ENCODE data around the gene STIL.
"Not testable (repeated sequence)": the region's sequence is repeated elsewhere in the genome, so short reads cannot be mapped to it uniquely, and the experiment has no call there.

The STIL gene

DNA sequence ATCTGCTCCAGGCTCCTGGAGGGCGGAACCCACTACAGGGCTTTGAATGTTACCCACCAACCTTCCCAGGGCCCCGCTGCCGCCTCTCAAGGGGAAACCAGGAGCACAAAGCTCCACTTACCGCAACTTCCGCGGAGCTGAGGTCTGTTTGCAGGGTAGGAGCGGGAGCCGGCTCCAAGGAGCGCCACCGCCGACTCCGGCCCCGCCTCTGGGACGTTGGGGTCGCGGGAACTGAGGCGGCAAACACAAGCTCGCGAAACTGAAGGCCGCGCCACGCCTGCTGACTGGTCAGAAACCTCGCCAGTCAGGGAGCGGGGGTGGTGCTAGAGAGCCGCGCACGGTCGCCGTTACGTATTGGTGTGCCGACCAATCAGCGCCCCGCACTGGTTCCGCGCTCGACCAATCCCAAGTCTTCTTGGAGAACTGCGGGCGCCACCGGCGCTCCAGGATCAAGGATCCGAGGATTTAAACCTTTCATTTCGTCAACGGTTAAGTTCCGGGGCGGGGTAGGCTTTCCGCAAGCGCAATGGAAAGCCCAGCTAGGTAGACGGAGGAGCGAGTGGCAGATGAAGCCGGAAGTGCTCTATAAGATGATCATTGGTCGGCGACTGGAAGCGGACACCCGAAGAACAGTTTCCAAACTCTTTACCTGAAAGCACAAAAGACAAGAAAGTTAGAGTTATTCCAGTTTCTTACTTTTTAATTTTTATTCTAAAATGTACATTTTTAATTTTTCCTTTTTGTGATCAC lies at the start of gene STIL:
Gene STIL, minus strand, starts transcription at position 233 of the 750 bp plus-strand sequence. CDS start 3,828 bp downstream, outside the sequence.
- peak; percentile 87 to 94 (median 88) for DNase-seq (ENCODE audit: low read depth in 3 of 3, low spot score in 1 of 3)

DNA sequence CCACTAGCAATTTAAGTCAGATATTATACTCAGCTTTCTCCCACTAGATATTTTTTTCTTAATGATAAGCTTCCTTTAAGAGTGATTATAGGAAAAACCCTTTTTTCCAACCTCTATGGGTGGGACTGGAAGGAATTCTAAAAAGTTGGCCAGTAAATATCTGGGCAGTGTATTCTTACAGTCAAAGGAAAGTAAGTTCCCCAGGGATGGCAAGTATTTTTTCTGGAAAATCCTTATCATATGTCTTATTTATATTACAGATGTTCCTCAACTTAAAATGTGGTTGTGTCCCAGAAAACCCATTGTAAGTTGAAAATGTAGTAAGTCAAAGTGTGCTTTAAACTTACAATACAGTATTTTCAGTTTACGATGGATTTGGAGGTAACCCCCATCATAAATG lies 48.9 kb upstream of the STIL start:
- no peak for DNase-seq (ENCODE audit: low read depth in 3 of 3, low spot score in 1 of 3)

DNA sequence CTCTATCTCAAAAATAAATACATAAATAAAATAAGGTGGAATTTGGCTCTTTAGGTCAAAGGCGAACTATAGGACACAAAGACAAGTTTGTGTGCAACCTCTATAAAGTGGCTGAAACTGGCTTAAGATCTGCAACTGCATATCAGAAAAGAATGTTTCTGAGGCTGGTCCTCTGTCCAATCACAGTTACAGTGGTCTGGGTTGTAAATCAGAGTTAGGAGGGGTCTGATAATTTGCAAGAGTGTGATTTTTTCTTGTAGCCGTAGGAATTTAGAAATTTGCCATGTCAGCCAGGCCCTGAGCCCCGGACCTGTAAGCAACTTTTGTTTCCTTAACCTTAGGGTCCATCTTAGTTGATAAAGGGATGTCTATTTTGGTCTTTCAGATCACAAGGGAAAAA lies 47.4 kb upstream of the STIL start:
- no peak for DNase-seq (ENCODE audit: low read depth in 3 of 3, low spot score in 1 of 3)

DNA sequence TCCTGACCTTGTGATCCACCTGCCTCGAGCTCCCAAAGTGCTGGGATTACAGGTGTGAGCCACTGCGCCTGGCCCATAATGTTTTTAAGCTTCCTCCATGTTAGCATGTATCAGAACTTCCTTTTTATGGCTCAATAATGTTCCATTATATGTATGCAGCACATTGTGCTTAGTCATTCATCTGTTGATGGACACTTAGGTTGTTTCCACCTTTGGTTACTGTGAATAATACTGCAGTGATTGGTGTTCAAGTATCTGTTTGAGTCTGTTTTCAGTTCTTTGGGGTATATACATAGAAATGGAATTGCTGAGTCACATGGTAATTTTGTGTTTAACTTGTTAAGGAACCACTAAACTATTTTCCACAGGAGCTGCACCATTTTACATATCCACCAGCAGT lies 37.4 kb upstream of the STIL start:
- DNase-seq (ENCODE audit: low read depth in 3 of 3, low spot score in 1 of 3) = no peak

DNA sequence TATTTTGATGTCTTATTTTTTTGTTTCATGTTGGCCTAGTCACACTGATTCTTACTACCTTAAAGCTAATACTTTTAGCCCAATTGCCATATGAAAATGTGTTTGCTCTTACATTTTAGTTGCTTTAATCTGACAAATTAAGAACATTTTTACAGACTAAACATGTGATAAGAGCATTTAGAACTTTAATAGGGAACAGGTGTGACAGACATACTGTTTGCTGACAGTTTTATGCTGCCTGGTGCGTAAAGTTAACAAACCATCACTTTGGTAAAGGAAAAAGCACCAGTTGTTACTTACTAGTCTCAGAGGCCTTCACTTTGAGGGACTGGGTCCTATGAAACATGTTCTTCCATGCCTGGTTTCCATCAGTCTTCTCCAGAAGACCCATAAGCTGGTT lies 34.3 kb upstream of the STIL start:
- no peak for DNase-seq (ENCODE audit: low read depth in 3 of 3, low spot score in 1 of 3)

DNA sequence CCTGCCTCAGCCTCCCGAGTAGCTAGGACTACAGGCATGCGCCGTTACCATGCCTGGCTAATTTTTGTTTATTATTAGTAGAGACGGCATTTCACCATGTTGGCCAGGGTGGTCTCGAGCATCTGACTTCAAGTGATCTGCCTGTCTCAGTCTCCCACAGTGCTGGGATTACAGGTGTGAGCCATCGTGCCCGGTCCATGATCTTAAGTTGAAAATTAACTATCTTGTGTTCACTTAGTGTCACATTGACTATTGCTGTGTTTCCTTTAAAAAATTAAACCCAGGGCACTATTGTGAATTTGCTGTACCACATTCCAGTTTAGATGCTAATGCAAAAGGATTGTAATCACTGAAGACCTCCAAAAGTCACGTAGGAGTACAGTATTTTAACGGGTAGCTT lies 33.8 kb upstream of the STIL start:
- no peak for DNase-seq (ENCODE audit: low read depth in 3 of 3, low spot score in 1 of 3)

DNA sequence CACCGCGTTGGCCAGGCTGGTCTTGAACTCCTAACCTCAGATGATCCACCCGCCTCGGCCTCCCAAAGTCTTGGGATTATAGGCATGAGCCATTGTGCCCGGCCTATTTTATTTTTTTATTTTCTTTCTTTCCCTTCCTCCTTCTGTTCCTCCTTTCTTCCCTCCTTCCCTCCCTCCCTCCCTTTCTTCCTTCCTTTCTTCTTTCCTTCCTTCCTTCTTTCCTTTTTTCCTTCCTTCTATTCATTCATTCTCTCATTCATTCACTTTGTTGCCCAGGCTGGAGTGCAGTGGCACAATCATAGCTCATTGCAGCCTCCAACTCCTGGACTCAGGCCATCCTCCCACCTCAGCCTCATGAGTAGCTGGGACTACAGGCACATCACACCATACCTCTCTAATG lies 33.0 kb upstream of the STIL start:
- DNase-seq (ENCODE audit: low read depth in 3 of 3, low spot score in 1 of 3) = not testable (repeated sequence)

DNA sequence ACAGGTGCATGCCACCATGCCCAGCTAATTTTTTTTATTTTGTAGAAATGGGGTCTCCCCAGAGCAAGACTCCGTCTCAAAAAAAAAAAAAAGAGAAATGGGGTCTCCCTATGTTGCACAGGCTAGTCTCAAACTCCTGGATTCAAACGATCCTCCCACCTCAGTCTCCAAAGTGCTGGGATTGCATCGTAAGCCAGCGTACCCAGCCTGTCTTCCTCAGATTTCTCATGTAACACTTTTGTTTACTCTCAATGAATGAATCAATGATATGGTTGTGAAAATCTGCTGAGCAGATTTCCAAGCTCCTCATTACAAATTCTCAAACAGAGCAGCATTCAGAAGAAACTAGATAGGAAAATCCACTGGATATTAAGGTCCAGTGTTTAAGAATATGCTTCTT lies 26.3 kb upstream of the STIL start:
- no peak for DNase-seq (ENCODE audit: low read depth in 3 of 3, low spot score in 1 of 3)

DNA sequence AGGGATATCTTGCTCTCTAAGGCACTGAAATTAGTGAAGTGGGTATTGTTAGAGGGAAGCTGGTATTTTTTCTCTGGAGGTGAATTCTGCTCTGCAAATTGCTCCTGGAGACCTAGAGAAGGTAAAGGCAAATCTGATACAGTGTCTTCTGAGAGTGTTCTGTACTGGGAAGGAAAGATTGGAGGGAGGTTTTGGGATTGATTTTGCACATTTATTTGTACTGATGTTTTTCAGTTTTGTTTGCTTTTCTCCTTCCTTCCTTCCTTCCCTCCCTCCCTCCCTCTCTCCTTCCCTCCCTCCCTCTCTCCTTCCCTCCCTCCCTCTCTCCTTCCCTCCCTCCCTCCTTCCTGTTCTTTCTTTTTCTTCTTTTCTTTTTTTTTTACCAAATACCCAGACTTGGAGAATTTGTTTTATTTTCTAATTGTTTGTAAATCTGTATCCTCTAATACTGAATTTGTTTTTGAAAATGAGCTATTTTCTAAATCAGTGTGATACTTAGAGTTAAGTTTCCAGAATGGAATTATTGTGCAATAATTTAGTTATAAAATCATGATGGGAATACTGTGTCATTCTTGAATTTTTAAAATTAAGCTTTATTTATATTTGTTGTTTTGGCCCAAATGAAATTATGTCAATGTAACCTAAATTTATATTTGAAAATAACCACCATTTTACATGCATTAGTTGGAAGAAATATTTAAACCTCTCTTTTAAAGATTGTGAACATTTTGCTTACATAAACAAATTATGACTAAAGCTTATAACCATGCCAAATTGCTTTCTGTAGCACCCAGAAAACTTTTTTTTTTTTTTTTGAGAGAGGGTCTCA lies 24.5 kb upstream of the STIL start:
- DNase-seq (ENCODE audit: low read depth in 3 of 3, low spot score in 1 of 3) = no peak

DNA sequence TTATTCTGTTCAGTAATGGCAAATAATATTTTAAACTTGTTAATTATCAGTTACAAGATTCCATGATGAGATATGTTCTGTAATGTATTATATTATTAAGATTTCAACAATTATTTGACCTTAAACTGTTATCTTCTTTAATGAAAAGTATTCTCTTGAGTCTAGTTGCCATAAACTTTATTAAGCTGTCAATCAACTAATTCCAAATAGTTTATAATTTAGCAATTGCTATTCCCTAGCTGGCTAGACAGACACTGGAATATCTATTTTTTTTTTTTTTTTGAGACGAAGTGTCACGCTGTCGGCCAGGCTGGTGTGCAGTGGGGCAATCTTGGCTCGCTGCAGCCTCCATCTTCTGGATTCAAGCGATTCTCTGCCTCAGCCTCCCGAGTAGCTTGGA lies 23.4 kb upstream of the STIL start:
- DNase-seq (ENCODE audit: low read depth in 3 of 3, low spot score in 1 of 3) = no peak

DNA sequence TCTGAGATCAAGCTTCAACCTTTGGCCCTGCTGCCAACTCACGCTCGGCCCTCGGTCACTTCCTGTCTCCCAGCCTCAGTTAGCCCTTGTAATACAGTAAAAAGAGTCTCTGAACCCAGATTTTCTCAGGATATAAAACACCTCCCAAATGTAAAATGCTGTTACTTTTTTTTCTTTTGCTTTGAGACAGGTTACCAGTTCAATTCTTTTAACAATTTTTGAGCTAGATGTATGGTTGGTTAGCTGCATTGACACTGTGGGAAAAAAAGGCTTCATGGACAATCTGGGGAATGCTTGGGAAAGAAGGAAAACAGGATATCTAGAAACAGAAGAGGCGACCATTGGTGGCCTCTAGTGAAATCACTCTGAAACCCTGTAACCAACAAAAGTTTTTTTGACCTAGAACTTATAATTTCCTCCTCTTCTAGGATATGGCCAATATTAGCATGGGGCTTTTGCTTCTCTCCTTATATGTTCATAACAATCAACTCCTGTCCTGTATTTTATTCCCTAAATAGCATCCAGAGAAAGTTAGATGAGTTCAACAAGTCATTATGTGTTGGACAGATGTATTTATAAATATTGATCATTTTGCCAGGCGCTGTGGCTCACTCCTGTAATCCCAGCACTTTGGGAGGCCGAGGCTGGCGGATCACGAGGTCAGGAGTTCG lies 21.0 kb upstream of the STIL start:
- DNase-seq (ENCODE audit: low read depth in 3 of 3, low spot score in 1 of 3) = no peak

DNA sequence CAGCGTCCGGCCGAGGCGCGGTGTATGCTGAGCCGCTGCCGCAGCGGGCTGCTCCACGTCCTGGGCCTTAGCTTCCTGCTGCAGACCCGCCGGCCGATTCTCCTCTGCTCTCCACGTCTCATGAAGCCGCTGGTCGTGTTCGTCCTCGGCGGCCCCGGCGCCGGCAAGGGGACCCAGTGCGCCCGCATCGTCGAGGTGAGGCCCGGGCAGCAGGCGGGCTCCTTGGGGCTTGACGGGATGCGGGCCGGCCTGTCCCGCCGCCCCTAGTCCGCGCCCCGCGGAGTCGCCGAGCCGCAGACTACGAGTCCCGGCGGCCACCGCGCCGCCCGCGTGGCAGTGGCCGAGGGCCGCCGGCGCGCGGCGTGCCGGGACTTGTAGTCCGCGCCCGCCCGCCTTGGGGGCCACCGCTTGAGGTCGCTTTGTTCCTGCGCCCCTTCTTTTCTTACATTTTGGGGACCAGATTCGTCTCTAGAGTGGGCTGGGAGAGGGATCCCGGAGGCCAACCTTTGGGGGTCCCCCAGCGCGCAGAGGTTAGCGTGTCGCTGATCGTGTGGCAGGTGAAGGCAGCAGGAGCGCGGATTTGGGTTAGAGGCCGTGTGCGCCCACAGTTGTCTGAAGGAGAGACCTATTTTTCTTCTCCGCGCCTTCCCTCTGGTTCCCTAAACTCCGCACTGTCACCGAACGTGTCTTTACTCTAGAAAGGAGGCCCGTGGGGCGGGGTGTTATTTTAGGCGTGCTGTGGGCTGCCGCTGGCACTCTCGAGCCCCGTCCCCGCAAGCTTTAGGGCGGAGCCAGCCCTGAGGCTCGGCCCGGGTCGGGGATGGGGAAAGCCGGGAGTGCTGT lies 20.2 kb upstream of the STIL start:
- peak; percentile 19 to 56 (median 25) for DNase-seq (ENCODE audit: low read depth in 3 of 3, low spot score in 1 of 3)

DNA sequence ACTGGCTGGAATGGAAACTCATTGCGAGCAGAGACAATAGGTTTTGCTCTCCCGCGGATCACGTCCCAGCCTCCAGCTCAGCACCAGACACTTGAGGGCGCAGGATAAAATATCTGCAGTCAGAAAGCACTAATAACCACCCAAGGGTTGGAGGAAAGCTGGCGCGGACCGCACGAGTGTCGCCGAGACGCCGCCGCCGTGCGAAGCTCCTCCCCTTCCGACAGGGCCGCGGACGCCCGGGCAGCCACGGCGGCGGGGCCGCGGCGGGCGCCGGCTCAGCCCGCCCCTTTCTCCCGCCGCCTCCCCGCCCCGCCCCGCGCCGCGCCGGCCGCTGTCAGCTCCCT lies 19.6 kb upstream of the STIL start, which contains the start of gene CMPK1:
Gene CMPK1, plus strand, starts transcription at position 213 of the 344 bp plus-strand sequence. CDS start 156 bp downstream, outside the sequence.
- peak; percentile 47 to 62 (median 51) for DNase-seq (ENCODE audit: low read depth in 3 of 3, low spot score in 1 of 3)

DNA sequence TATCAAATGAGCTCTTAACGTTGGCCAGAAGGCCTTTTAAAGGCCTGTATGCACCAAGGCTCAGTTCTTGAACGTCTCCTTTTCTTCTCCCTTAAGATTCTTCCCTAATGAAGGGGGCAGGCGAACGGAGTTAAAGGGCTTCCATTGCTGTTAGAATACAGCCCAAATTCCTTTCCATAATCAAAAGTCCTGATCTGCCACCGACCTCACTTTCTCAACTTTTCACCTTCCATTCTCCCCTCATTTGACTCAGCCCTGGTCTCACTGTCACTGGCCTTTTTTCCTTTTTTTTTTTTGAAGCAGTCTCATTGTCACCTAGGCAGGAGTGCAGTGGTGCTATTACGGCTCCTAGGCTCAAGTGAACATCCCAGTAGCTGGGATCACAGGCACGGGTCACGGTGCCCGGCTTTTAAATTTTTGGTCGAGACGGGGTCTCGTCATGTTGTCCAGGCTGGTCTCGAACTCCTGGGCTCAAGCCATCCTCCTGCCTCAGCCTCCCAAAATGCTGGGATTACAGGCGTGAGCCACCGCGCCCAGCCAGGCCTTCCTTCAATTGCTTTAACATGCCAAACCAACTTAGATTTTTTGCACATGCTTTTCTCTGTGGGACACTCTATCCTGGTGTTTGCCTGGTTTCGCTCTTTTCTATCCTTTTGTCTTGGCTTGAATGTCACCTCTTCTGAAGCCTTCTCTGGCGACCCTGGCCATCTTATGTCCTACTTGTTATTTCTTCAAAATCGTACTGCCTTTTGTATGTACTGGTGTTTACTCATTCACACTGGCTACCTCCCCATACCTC lies 19.0 kb upstream of the STIL start:
- no peak for DNase-seq (ENCODE audit: low read depth in 3 of 3, low spot score in 1 of 3)

DNA sequence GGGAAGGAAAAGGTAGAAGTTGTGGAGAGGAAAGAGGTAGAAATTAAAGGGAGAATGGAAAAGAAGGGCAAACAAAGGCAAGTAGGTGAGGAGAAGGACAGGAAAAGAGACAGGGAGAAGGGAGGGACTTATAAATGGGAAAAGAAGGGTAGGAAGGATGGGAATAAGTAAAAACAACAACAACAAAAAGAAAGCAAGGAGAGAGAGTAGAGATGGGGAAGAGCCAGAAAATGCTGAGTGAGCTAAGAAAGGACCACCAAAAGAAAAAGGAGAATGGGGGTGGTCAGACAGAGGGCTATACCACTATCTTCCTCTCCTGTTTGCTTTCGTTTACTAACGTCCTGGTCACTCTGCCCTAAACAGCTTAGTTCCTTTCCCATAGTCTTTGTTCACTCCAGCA lies 17.9 kb upstream of the STIL start:
- DNase-seq (ENCODE audit: low read depth in 3 of 3, low spot score in 1 of 3) = no peak

DNA sequence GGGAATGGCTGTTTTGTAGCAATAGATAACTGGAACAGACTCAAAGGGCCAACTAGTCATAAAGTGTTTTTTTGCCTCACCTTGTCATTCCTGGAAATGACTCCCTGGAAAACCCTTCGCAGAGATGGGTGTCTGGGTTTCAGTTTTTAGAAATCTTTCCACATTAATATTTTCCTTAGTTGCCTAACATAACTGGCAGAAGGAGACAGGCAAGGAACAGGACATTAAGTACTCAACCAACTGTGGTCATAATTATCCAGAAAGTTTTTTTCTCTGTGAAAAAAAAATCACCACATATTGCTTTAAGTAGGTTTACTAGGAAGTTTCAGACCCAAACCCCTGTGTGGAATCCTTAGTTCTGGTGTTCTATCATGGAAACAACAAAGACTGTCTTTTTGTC lies 16.3 kb upstream of the STIL start:
- DNase-seq (ENCODE audit: low read depth in 3 of 3, low spot score in 1 of 3) = no peak

DNA sequence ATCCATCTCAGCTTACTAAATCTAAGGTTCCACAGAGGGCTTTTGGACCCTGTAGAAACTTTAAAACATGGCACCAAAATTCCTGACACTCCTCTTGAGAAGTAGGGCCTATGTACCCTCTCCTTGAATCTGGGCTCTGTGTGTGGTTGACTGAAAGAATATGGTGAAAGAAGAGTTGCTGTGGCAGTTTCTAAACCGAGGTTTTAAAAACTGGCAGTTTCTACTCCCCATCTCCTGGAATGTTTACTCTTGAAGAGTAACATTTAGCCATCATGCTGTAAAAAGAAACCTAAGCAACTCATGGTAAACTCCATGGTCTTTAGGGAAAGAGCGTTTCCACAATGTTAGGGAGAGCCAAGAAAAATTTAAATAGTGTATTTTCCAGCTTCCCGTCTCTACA lies 15.0 kb upstream of the STIL start:
- no peak for DNase-seq (ENCODE audit: low read depth in 3 of 3, low spot score in 1 of 3)

DNA sequence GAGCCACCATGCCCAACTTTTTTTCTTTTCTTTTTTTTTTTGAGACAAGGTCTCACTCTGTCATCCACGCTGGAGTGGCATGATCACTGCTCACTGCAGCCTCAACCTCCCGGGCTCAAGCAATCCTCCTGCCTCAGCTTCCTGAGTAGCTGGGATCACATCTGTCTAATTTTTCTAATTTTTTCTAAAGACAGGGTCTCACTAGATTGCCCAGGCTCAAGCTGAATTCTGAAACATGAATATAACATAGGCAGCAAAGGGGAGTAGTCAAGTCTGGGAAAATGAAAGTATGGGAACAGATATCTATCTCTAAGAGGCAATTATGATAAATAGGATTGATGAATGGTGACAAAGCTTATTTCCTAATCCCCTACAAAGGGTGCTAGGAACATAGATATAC lies 12.3 kb upstream of the STIL start:
- DNase-seq (ENCODE audit: low read depth in 3 of 3, low spot score in 1 of 3) = no peak

DNA sequence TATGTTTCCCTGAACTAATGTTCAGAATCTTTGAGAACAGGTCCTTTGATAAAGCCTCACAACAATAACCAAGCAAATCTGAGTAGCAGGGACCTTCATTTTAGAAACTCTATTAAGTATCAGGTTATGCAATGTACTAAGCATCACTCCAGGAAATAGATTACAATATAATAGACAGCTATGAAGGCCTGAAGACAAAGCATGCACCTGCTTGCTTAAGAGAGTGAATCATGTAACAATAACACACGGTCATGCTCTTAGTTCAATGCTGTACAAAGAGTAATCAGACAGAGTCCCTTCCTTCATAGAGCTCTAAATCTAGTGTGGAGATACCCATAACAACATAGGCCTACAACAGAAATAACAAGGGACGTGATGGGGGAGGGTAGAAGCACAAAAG lies 11.6 kb upstream of the STIL start:
- DNase-seq (ENCODE audit: low read depth in 3 of 3, low spot score in 1 of 3) = no peak

DNA sequence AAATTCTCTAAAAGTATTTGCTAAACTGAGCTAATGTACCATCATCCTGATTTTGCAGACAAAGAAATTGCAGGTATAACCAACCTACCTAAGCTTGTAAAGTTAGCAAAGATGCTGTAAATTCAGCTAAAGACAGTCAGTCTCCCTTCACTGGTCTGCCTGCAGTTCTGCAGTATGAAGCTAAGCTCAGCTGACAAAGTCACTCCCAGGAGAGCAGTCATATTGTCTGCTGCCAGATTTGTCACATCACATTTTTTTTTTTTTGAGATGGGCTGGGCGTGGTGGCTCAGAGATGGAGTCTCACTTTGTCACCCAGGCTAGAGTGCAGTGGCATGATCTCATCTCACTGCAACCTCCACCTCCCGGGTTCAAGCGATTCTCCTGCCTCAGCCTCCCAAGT lies 10.7 kb upstream of the STIL start:
- no peak for DNase-seq (ENCODE audit: low read depth in 3 of 3, low spot score in 1 of 3)
